ENCODE results near the gene CTNNB1.

- TF ChIP-seq CTCF (IDR thresholded peaks at IDR 0.05) (no peak), POLR2A (IDR thresholded peaks at IDR 0.05) (no peak)
These were observed 38.6 kb downstream of the CTNNB1 start for GRCh38 chr3:41237907-41238306.

Measured in Peyer's patch (tissue), 4 donors.